Right forelimb (tissue), 1 donor: ENCODE measurements around the gene CFI.

Experiments used
- DNase-seq: peaks from one replicate; pipeline ENCODE4 v3.0.0-alpha.2; 2018

CFI gene

DNA sequence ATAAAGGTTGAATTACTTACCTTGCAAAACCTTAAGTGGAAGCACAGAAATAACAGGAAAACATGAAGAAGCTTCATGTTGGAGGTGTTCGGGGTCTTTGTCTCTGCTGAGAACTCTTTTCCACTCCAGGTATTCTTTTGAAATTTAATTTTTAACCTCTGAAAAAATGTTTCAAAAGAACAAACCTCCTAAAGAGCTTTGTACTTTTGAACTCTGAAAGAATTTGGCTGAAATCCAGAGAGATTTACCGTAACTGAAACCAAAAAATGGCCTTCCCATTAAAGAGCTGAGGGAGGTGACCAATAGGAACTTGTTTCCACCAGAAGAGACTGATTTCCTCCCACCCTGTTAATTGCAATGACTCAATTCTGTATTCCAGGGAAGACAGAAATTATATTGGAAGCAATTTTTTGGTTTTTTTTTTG is at the start of gene CFI:
Gene CFI, minus strand, starts transcription at position 105 of the 425 bp plus-strand sequence. Its CDS starts 28 bp downstream, at position 77.
- no peak for DNase-seq

DNA sequence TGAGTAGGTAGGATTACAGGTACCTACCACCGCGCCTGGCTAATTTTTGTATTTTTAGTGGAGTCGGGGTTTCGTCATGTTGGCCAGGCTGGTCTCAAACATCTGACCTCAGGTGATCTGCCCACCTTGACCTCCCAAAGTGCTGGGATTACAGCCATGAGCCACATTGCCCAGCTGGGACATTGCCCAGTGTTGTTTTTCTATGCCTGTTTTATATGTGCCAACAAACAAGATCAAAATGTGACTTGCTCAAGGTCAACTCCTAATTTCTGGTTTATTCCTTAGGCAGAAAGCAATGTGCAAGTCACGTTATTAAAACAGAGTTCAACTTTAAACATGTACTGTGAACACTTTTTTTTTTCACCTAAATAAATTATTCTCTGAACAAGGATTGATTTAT is 48.8 kb upstream of the CFI start:
- no peak for DNase-seq

DNA sequence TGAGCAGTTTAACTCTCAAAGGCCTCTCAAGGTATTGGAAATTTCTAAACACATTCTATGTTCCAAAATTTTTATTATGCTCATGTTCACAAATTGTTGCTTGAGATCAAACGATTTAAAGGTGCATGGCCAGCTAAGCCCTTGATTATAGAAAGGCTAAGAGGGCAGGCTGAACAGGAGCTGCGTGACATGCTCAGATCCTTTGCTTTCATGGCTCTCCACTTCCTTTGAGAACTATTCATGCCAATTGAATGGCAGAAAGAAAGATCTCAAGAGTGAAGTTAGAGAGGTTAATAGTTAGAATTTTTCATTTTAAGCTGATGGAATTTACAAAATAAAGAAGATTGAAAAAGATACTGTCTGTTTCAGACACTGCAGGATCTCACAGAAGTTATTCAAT is 46.7 kb upstream of the CFI start:
- no peak for DNase-seq

GRCh38 chr4:109847896-109848442 is 46.2 kb upstream of the CFI start, which contains the start of gene LRIT3:
LRIT3 (plus strand) TSS chr4:109848107; CDS start chr4:109848202, 95 bp downstream.
- no peak for DNase-seq

DNA sequence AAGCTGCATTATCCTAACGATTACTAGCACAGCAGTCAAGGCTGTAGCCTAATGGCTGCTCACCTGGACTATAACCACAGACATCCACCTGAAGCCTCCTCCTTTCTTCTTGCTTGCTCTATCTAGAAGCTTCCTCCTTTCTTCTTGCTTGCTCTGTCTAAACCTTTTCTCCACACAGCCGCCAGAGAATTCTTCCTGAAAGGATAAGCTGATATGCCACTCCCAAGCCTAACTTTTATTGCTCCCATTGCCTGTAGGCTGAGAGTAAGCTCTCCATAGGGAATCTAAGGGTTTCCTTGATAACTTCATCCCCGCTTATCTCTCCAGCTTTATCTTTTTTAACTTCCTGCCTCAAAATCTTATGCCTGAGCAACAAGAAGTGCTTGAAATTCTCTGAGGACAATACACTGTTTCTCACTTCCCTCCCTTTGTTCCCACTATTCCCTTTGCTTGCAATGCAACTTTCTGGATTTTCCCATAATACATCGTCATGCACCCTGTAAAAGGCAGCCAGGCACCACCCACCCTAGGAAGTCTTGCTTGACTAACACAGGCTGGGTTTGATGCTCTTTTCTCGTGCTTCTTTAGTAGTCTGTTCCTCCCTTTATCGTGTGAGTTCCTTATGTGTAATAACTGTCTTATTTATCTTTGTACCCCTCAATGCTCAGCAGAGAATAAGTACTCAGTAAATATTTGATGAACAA is 44.7 kb upstream of the CFI start:
- DNase-seq = no peak

GRCh38 chr4:109836985-109837384 is 35.2 kb upstream of the CFI start:
- DNase-seq = no peak

- DNase-seq = no peak
Measured at GRCh38 chr4:109833756-109834155, 32.0 kb upstream of the CFI start.

- DNase-seq = no peak
Measured at GRCh38 chr4:109827672-109828071, 25.9 kb upstream of the CFI start, which contains the start of gene RRH. RRH (plus strand) TSS chr4:109827972; CDS start chr4:109828028, 56 bp downstream.

DNA sequence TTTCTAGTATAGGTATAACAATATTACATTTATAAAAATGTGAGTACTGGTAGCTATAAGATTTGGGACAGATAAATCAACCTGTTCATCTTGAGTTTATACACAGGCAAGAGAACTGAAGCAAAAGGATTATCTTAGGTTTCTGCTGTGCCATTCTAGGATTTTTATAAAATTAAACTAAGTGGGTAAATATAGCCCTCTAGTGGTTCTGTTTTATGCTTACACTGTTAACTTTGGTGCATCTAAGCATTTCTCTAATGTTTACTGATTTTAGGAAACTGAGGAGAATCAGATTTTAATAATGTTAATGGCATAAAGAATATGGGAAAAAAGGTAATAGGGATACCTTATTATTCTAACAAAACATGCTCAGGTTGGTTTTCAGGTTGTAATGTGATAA is 24.9 kb upstream of the CFI start:
- no peak for DNase-seq

DNA sequence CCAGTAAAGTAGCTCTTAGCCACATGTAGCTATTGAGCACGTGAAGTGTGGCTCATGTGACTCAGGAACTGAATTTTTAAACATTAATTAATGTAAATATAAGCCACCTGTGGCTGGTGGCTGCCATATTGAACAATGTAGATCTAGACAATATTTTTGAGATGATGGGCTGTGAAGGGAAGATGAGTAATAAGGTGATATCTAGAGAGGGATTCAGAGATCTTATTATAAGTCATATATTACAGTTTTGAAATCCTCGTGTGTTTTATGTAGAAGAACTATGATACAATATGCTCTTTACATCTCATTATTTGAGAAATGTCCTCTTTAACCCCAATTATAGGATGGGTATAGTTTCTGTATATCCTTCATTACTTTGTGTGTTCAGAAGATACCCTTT is 19.4 kb upstream of the CFI start:
- DNase-seq = no peak

- no peak for DNase-seq
Measured at GRCh38 chr4:109820563-109820962, 18.8 kb upstream of the CFI start.

DNA sequence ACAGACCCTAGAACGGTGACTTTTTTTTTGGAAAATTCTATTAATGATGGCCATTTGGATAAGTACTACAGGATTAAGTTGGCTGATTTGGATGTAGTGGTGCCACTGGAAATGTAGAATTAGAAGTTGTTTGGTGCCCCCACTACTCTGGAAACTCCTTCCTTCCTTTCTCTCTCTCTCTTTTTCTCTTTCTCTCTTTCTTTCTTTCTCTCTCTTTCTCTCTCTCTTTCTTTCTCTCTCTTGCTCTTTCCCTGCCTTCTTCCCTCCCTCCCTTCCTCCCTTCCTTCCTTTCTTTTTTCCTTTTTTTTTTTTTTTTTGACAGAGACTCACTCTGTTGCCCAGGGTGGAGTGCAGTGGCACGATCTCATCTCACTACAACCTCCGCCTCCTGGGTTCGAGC is 16.5 kb upstream of the CFI start:
- no peak for DNase-seq

GRCh38 chr4:109816894-109817293 is 15.1 kb upstream of the CFI start:
- DNase-seq = no peak

- DNase-seq = peak; percentile 50
Measured at GRCh38 chr4:109816082-109816442, 14.3 kb upstream of the CFI start.

- peak; percentile 92 for DNase-seq
Measured at GRCh38 chr4:109815151-109816081, 13.6 kb upstream of the CFI start, which contains the start of gene GAR1. GAR1 (plus strand) TSS chr4:109815762; CDS start chr4:109816165, 403 bp downstream.

DNA sequence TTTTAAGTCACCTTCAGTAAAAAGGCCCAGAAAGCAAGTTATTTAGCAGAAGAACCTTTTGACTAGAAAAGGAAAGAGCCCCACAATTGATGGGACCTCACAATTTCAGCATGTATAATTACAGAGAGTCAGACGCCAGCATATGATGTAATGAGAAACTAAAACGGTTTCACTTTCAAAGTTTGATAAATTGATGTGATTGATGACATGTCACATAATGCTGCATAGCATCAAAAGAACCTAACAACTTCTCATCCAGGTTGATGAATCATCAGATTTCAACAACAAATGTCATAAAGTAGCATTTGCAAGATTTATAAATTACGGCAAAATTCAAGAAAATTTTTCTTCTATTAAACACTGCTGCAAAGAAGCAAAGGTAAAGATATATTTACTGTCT is 9.9 kb upstream of the CFI start:
- DNase-seq = no peak

DNA sequence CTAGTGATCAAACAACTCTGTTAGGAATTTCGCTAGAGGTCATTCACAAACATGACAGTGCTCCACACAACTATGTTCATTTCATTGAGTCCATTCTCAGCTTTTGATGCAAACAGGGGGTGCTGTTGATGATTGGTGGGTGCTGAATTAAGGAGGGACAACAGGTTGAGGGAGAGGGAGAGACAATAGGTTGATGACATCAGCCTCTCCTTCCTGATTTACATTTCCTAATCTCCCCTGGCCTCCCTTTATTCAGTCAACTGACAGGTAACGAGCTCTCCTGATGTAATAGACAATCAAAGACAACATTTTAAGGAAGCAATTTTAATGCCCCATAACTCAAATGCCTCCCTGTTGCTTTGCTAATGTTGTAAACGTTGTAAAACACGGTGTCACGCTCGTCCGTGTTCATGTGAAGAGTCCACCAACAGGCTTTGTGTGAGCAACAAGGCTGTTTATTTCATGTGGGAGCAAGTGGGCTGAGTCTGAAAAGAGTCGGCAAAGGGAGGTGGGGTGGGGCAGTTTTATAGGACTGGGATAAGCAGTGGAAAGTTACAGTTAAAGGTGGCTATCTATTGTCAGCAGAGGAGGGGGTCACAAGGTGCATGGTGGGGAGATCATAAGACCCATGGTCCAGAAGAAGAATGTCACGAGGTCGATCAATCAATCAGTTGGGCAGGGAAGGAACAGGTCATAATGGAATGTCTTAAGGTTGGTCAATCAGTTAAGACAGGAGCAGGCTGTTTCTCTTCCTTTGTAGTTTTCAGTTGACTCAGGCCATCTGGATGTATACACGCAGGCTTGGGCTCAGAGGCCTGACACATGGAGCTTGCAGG is 9.0 kb upstream of the CFI start:
- no peak for DNase-seq

DNA sequence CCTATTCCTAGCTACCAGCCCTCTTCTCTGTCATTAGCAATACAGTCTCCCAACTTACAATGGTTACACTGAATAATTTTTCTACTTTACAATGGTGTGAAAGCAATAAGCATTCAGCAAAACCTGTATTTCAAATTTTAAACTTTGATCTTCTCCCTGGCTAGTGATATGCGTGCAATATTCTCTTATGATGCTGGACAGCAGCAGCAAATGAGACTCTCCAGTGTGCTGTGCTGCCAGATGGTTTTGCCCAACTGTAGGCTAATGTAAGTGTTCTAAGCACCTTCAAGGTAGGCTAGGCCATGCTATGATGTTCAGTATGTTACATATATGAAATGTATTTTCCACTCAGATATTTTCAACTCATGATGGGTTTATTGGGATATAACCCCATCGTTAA is 7.9 kb upstream of the CFI start:
- no peak for DNase-seq

DNA sequence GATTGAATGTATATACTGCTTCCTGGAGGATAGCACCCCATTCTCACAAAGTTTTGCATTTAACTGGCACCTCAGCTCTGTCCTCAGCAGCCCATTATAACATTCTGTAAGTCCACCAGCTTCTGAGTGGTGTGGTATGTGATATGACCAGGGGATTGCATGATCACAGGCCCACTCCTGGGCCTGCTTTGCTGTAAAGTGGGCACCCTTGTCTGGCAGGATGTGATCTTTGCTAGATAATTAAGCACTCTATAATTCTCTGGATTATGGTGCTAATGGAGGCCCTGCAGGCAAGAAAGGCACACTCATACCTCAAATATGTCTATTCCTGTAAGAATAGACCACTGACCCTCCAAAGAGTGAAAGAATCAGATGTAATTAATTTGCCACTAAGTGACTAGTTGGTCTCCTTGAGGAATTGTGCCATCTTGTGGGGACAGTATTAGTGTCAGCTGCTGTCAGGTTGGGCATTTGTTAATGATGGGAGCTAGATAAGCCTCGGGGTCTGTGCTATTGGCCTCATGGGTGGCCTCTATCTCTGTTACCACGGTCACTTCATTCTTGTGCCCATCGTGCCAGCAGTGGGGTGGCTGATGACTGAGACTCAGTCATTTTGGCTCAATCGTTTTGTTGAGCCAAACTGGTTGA is 2.2 kb upstream of the CFI start:
- DNase-seq = no peak

GRCh38 chr4:109801099-109801789 is 555 bp downstream of the CFI start:
- DNase-seq = no peak

DNA sequence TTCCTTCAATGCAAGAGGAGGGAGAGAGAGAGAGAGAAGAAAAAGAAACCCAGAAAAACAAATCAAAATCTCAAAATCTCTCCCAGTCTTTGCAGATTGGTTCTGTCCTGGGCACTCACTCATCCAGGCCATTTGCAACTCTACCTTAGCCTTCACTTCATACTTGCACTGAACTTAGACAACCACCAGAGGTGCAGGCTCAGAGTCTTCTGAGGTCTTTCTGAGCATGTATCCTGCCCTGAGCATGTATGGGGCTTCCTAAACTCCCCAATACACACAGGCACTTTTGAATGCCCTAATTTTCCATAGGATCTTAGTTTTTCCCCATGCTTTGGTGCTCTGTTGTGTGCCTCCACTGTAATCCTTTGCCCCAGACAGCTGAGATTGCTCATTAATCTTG is 2.9 kb downstream of the CFI start:
- DNase-seq = no peak
